Right ventricle myocardium superior (tissue), 1 donor: ENCODE data around the gene JTB. TPM values are rescaled to one million over a fixed set of nuclear protein-coding genes. Genes with fewer than 3 reads are reported as not detected.
"Not testable (repeated sequence)": the region's sequence is repeated elsewhere in the genome, so short reads cannot be mapped to it uniquely, and the experiment has no call there.

ENCODE experiments used
- ATAC-seq: fragments of 200-7000 bp; cut with Tn5 transposase; one replicate; pipeline ENCODE4 v1.9.1; 2020; ENCODE audit warnings: mild to moderate bottlenecking; ENCODE audit not compliant: poor library complexity
- DNase-seq: peaks from one replicate; pipeline ENCODE4 v3.0.0-alpha.2; 2020
- intact Hi-C: fragments of 100-400 bp; cut with DNase I; formaldehyde crosslinking; loops from one replicate; pipeline ENCODE4 v1.11.2; 2022
- total RNA-seq: library from RNA; stranded (reverse); fragmentation: NEBNext Ultra II Directional; extraction: Animal tissue kit (Norgen Biotek cat#: 25700); gene quantifications from one replicate; pipeline ENCODE4 v1.2.1, GENCODE V29; 2021
- donor health status: DM: no; HTN: yes; CAD: no; lungs with severe emphysema.

Gene JTB
- total RNA-seq, 1 donor from 2014 or later = 69.6 TPM

- no peak for ATAC-seq
- intact Hi-C loops = loop anchor here (10.0 kb wide), 1 partner anchor 450 kb away; the partner anchor contains the start of gene S100A6
- no peak for DNase-seq
Observed at GRCh38 chr1:153984123-153984894, 6.8 kb upstream of the JTB start.

- ATAC-seq, DNase-seq: not testable (repeated sequence)
- intact Hi-C loops = loop anchor here (10.0 kb wide), 1 partner anchor 447 kb away; the partner anchor contains the start of gene S100A6
Observed at GRCh38 chr1:153981735-153982134, 4.3 kb upstream of the JTB start.

GRCh38 chr1:153979091-153979490 is 1.6 kb upstream of the JTB start:
- ATAC-seq, DNase-seq, intact Hi-C loops: not testable (repeated sequence)

- intact Hi-C loops = no loop called here
- no peak for ATAC-seq
- DNase-seq = no peak
Observed at GRCh38 chr1:153978274-153978909, 918 bp upstream of the JTB start.

GRCh38 chr1:153976819-153977249 is 640 bp downstream of the JTB start:
- intact Hi-C loops = no loop called here
- ATAC-seq (no peak), DNase-seq (no peak)

- intact Hi-C loops = no loop called here
- no peak for ATAC-seq
- DNase-seq = no peak
Observed at GRCh38 chr1:153973525-153973924, 3.9 kb downstream of the JTB start.

- intact Hi-C loops = no loop called here
- DNase-seq = no peak
- ATAC-seq = no peak
Observed at GRCh38 chr1:153973071-153973470, 4.4 kb downstream of the JTB start.

- no peak for ATAC-seq
- intact Hi-C loops = no loop called here
- DNase-seq = no peak
Observed at GRCh38 chr1:153970346-153970745, 7.1 kb downstream of the JTB start.

GRCh38 chr1:153968972-153969371 is 8.5 kb downstream of the JTB start:
- no peak for DNase-seq
- intact Hi-C loops = no loop called here
- ATAC-seq = no peak

GRCh38 chr1:153968408-153968807 is 9.1 kb downstream of the JTB start:
- intact Hi-C loops = no loop called here

GRCh38 chr1:153968000-153968363 is 9.5 kb downstream of the JTB start:
- ATAC-seq (no peak), DNase-seq (no peak)
- intact Hi-C loops = no loop called here

More at GRCh38 chr1:153968408-153968807, 9.1 kb downstream of the JTB start:
- DNase-seq (no peak), ATAC-seq (no peak)

GRCh38 chr1:153967107-153967999 is 10.1 kb downstream of the JTB start, which contains the start of gene CREB3L4:
TSS of gene CREB3L4 (plus strand) at chr1:153967902. CDS start at chr1:153968526, 624 bp downstream.
- ATAC-seq = peak; percentile 87
- intact Hi-C loops = no loop called here
- peak; percentile 94 for DNase-seq

GRCh38 chr1:153963850-153964331 is 13.6 kb downstream of the JTB start:
- intact Hi-C loops = no loop called here
- no peak for ATAC-seq
- peak; percentile 60 for DNase-seq

GRCh38 chr1:153963030-153963849 is 14.2 kb downstream of the JTB start, which contains the start of gene SLC39A1:
TSS of gene SLC39A1 (minus strand) at chr1:153963537. CDS start at chr1:153962715, 822 bp downstream.
- intact Hi-C loops = no loop called here
- ATAC-seq = peak; percentile 84
- peak; percentile 99 for DNase-seq

- ATAC-seq = no peak
Observed at GRCh38 chr1:153962088-153963029, 15.1 kb downstream of the JTB start.

GRCh38 chr1:153961421-153961820 is 16.1 kb downstream of the JTB start:
- intact Hi-C loops = no loop called here
- ATAC-seq (no peak), DNase-seq (no peak)

More at GRCh38 chr1:153962088-153963029, 15.1 kb downstream of the JTB start:
- no peak for DNase-seq
- intact Hi-C loops = no loop called here

GRCh38 chr1:153960206-153960605 is 17.3 kb downstream of the JTB start:
- intact Hi-C loops = no loop called here
- DNase-seq = no peak

More at GRCh38 chr1:153960206-153960605, 17.3 kb downstream of the JTB start:
- no peak for ATAC-seq
